ENCODE measurements around the gene TTF2.

TTF2 gene

DNA sequence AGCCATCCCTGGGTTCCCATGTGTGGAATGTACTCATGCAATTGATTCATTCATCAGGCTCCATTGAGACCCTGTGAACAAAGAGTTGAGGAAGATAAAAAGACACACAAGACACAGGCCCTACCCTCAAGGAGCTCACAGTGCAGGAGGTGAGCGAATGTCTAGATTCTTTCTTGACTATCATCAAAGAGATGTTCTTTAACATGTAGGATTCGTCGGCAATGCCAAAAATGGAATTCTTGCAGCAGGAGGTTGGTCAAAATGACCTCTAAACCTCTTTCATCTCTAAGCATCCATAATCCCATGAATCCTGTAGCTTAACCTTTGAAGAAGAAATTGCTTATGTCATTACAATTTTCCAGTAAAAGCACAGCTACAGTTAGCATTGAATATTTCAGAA lies 27.9 kb upstream of the TTF2 start:
- ATAC-seq (ENCODE audit: insufficient read depth, low read depth): no peak
- H3K9me3 ChIP-seq (ENCODE audit: insufficient read depth, low read length, severe bottlenecking): no peaks in the 10 kb centered on the region
- no peaks in the 10 kb centered on the region for H3K36me3 ChIP-seq (ENCODE audit: insufficient read depth, low read length)
- H2AFZ ChIP-seq (ENCODE audit: low read depth, low read length): no peak overlapping the region
- H4K20me1 ChIP-seq (ENCODE audit: insufficient read depth, low read length): no peaks in the 10 kb centered on the region
- H3K27ac ChIP-seq (ENCODE audit: low read length): no peak overlapping the region
- no peaks in the 10 kb centered on the region for H3K79me2 ChIP-seq (ENCODE audit: insufficient read depth, low read length)
- DNase-seq: no peak
- H3K27me3 ChIP-seq (ENCODE audit: insufficient read depth, low read length, poor library complexity): no peaks in the 10 kb centered on the region
- no peak overlapping the region for H3K9ac ChIP-seq (ENCODE audit: low read depth, low read length)
- H3K4me3 ChIP-seq (ENCODE audit: low read depth in 1 of 2, low read length in 2 of 2): no peak overlapping the region
- TF ChIP-seq, protein P1, sequence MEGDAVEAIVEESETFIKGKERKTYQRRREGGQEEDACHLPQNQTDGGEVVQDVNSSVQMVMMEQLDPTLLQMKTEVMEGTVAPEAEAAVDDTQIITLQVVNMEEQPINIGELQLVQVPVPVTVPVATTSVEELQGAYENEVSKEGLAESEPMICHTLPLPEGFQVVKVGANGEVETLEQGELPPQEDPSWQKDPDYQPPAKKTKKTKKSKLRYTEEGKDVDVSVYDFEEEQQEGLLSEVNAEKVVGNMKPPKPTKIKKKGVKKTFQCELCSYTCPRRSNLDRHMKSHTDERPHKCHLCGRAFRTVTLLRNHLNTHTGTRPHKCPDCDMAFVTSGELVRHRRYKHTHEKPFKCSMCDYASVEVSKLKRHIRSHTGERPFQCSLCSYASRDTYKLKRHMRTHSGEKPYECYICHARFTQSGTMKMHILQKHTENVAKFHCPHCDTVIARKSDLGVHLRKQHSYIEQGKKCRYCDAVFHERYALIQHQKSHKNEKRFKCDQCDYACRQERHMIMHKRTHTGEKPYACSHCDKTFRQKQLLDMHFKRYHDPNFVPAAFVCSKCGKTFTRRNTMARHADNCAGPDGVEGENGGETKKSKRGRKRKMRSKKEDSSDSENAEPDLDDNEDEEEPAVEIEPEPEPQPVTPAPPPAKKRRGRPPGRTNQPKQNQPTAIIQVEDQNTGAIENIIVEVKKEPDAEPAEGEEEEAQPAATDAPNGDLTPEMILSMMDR (IDR thresholded peaks at IDR 0.05; ENCODE audit: borderline replicate concordance, extremely low read depth, low read length, poor library complexity, severe bottlenecking): no peak
- TF ChIP-seq EZH2 (IDR thresholded peaks at IDR 0.05; ENCODE audit: borderline replicate concordance, low read depth, low read length, severe bottlenecking): no peak
- H3K4me1 ChIP-seq (ENCODE audit: insufficient read depth, low read length): no peaks in the 10 kb centered on the region
- no peak overlapping the region for H3K4me2 ChIP-seq (ENCODE audit: insufficient read depth, low read length)

DNA sequence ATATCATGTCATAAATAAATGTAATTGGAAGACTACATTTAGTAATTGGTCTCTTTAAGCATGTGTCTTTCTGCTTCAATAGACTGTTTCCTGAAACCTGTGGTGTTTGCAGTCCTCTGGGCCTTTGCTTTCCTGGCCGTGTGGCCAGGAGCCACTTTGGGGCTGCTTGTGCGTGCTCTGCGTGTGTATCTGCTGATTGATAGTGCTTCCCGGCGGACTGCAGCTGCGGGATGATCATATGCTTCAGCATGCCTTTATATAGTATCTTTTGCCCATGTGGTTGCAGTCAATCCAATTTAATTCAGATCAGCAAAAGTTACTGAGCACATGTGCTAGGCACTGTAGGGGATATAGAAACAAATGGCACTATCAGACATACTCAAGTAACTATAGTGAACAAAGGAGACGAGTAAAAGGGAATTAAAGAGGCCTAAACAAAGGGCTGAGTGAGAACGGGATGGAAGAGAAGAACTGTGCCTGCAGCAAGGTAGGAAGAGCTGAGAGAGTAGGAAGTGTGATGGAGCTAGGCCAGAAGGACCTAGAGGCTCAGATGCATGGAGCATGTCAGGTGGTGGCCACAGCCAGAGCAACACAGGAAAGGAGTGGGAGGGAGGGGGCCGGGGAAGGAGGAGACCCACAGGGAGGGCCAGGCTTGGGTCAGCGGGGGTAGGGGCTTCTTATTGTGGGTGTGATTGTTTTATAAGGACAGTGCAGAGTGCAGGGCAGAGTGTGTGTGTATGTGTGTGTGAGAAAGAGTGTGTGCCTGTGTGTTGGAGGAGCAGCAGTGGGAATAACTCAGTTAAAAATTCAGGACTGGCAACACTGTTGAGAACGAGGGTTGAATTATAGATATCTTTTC lies 27.2 kb upstream of the TTF2 start:
- Histone ChIP-seq H3K9me3 (ENCODE audit: insufficient read depth, low read length, severe bottlenecking) (no peaks in the 10 kb centered on the region), H4K20me1 (ENCODE audit: insufficient read depth, low read length) (no peaks in the 10 kb centered on the region), H3K79me2 (ENCODE audit: insufficient read depth, low read length) (no peaks in the 10 kb centered on the region), H3K4me2 (ENCODE audit: insufficient read depth, low read length) (no peak overlapping the region), H3K4me3 (ENCODE audit: low read depth in 1 of 2, low read length in 2 of 2) (no peak overlapping the region), H3K9ac (ENCODE audit: low read depth, low read length) (no peak overlapping the region), H3K27me3 (ENCODE audit: insufficient read depth, low read length, poor library complexity) (no peaks in the 10 kb centered on the region), H3K4me1 (ENCODE audit: insufficient read depth, low read length) (no peaks in the 10 kb centered on the region), H3K27ac (ENCODE audit: low read length) (no peak overlapping the region), H3K36me3 (ENCODE audit: insufficient read depth, low read length) (no peaks in the 10 kb centered on the region), H2AFZ (ENCODE audit: low read depth, low read length) (no peak overlapping the region)
- DNase-seq (no peak), ATAC-seq (ENCODE audit: insufficient read depth, low read depth) (peak; percentile 24; the same call in 1 of the 3 replicates)
- TF ChIP-seq EZH2 (IDR thresholded peaks at IDR 0.05; ENCODE audit: borderline replicate concordance, low read depth, low read length, severe bottlenecking): no peak
- TF ChIP-seq, protein P1 (IDR thresholded peaks at IDR 0.05; ENCODE audit: borderline replicate concordance, extremely low read depth, low read length, poor library complexity, severe bottlenecking): no peak

GRCh38 chr1:117033772-117034171 lies 26.4 kb upstream of the TTF2 start:
- no peak overlapping the region for H3K4me2 ChIP-seq (ENCODE audit: insufficient read depth, low read length)
- H2AFZ ChIP-seq (ENCODE audit: low read depth, low read length): no peak overlapping the region
- no peak for TF ChIP-seq EZH2 (IDR thresholded peaks at IDR 0.05; ENCODE audit: borderline replicate concordance, low read depth, low read length, severe bottlenecking)
- TF ChIP-seq, protein P1 (IDR thresholded peaks at IDR 0.05; ENCODE audit: borderline replicate concordance, extremely low read depth, low read length, poor library complexity, severe bottlenecking): no peak
- H3K79me2 ChIP-seq (ENCODE audit: insufficient read depth, low read length): no peaks in the 10 kb centered on the region
- no peak overlapping the region for H3K9ac ChIP-seq (ENCODE audit: low read depth, low read length)
- H3K4me3 ChIP-seq (ENCODE audit: low read depth in 1 of 2, low read length in 2 of 2): no peak overlapping the region
- ATAC-seq (ENCODE audit: insufficient read depth, low read depth) (no peak), DNase-seq (no peak)
- no peaks in the 10 kb centered on the region for H3K36me3 ChIP-seq (ENCODE audit: insufficient read depth, low read length)
- no peaks in the 10 kb centered on the region for H3K27me3 ChIP-seq (ENCODE audit: insufficient read depth, low read length, poor library complexity)
- no peaks in the 10 kb centered on the region for H3K9me3 ChIP-seq (ENCODE audit: insufficient read depth, low read length, severe bottlenecking)
- H4K20me1 ChIP-seq (ENCODE audit: insufficient read depth, low read length): no peaks in the 10 kb centered on the region
- no peaks in the 10 kb centered on the region for H3K4me1 ChIP-seq (ENCODE audit: insufficient read depth, low read length)
- H3K27ac ChIP-seq (ENCODE audit: low read length): no peak overlapping the region

Measured in DND-41 (cell line).